Esophagus squamous epithelium (tissue), 5 donors: ENCODE results near the gene COL7A1. TPM values are rescaled to one million over a fixed set of nuclear protein-coding genes. Genes with fewer than 3 reads are reported as not detected.

Experiments used
- DNase-seq: peaks from one replicate; lab custom pipeline; 2025; lab: John Stamatoyannopoulos, UW
- H3K27ac ChIP-seq, 4 donors: fragments of 200-600 bp; sonication (generic); one replicate each; pipeline ENCODE4 v1.5.1; 2016 to 2019; ENCODE audit warnings: mild to moderate bottlenecking in 1 of 4
- H3K27me3 ChIP-seq, 4 donors: fragments of 200-600 bp; sonication (generic); 1 replicate in 3 of 4; 2 replicates in 1 of 4; pipeline versions ENCODE4 v1.5.1 to v1.6.0; 2017 to 2021; ENCODE audit warnings: antibody characterized with exemption in 1 of 4
- H3K36me3 ChIP-seq, 3 donors: fragments of 200-600 bp; sonication (generic); one replicate each; pipeline ENCODE4 v1.5.1; 2016 to 2019
- H3K4me1 ChIP-seq, 3 donors: fragments of 200-600 bp; sonication (generic); one replicate each; pipeline ENCODE4 v1.5.1; 2017 to 2019
- H3K4me3 ChIP-seq, 4 donors: fragments of 200-600 bp; sonication (generic); 1 replicate in 3 of 4; 2 replicates in 1 of 4; pipeline ENCODE4 v1.5.1; 2016 to 2019; ENCODE audit warnings: mild to moderate bottlenecking in 2 of 4, moderate library complexity in 1 of 4
- H3K9me3 ChIP-seq, 3 donors: fragments of 200-600 bp; sonication (generic); one replicate each; pipeline ENCODE4 v1.5.1; 2016 to 2019
- CTCF ChIP-seq, 6 experiments: fragments of 450-650 bp in 4 of 6; fragments of 200-600 bp in 2 of 6; sonication (generic) in 2 of 6; IDR thresholded peaks; one replicate each; pipeline ENCODE4 v1.5.1; 2016 to 2019; ENCODE audit warnings: antibody characterized with exemption in 6 of 6, mild to moderate bottlenecking in 4 of 6, moderate library complexity in 4 of 6
- POLR2A ChIP-seq, 4 donors: fragments of 450-650 bp; IDR thresholded peaks; one replicate each; pipeline ENCODE4 v1.6.1; 2017; ENCODE audit warnings: antibody characterized with exemption in 4 of 4, mild to moderate bottlenecking in 4 of 4, moderate library complexity in 3 of 4
- WGBS, 2 donors: methylation state at CpG; one replicate each; pipeline ENCODE4 v1.1.5; 2018; 5-methylcytosine and 5-hydroxymethylcytosine counted together
- intact Hi-C: fragments of 100-400 bp; cut with DNase I; formaldehyde crosslinking; loops from one replicate; pipeline ENCODE4 v1.15.0; 2022
- total RNA-seq, 4 donors: library from RNA; depleted of rRNA; stranded (reverse); fragments of >200 nt; gene quantifications; one replicate each; pipeline ENCODE4 v1.1.0, GENCODE V29; 2016
- donor health status: DM: yes; HTN: yes; CAD: no.

COL7A1 gene
- total RNA-seq, 4 donors from 2014 or later = 52.8 to 125 (median 69.0) TPM

DNA sequence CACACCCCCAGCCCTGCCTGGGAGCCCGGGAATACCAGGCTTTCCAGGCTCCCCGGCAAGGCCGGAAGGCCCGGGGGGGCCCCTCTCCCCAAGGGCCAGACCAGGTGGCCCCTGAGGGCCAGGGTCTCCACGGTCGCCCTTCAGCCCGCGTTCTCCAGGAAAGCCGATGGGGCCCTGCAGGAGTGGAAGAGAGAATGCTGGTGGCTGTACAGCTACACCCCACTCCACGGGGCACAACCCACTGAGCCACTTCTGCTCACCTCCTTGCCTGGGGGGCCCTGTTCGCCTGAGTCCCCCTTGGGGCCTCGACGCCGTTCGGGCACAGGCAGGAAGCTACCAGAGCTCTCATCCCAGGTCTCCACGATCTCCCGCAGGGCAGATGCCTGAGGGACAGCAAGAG is 19.8 kb downstream of the COL7A1 start:
- H3K27me3 ChIP-seq = no peaks in the 10 kb centered on the region
- peaks cover 0 to 5% (median 0%) of the 10 kb centered on the region in 3 donors for H3K4me1 ChIP-seq
- no peaks in the 10 kb centered on the region for H3K9me3 ChIP-seq
- DNase-seq = no peak
- no peak overlapping the region for H3K4me3 ChIP-seq
- peaks cover 0 to 97% (median 0%) of the 10 kb centered on the region in 3 donors for H3K36me3 ChIP-seq
- 70% methylated on average over 2 of the region's 17 CpGs; no CpG with 5 or more reads in 1 of the 2 donors for WGBS, 2 donors
- no peak overlapping the region for H3K27ac ChIP-seq
- intact Hi-C loops = no loop called here
- TF ChIP-seq CTCF (IDR thresholded peaks at IDR 0.05) (no peak), POLR2A (IDR thresholded peaks at IDR 0.05) (no peak)

DNA sequence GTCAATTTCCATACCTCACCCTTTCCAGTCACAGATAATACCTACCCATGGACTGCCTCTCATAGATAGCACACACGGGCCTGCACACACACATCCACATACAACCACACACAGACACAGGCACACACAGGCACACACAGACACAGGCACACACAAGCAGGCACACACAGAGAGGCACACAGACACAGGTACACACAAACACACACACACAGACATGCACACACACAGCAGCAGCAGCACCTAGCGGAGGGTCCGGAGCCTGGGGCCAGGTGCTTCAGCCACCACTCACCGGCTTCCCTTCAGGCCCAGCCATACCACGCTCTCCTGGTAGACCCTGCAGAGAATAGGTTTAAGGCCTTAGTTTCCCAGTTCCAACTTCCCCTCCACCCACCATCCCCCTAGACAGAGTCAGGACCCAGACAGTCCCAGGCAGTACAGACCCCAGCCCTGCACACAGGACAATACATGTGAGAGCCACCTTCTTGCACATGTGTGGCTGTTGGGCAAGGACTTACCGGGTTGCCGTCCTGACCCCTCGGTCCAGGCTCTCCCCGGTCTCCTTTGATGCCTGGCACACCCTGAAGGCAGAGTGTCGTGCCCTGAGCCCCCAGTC is 21.1 kb downstream of the COL7A1 start:
- H3K4me1 ChIP-seq = peaks cover 0 to 5% (median 0%) of the 10 kb centered on the region in 3 donors
- H3K36me3 ChIP-seq = peaks cover 0 to 95% (median 0%) of the 10 kb centered on the region in 3 donors
- no peak for TF ChIP-seq POLR2A (IDR thresholded peaks at IDR 0.05)
- H3K4me3 ChIP-seq = no peak overlapping the region
- no peak overlapping the region for H3K27ac ChIP-seq
- DNase-seq = no peak
- intact Hi-C loops = no loop called here
- WGBS, 2 donors = 88 to 95% methylated on average over 3 to 6 of the region's 10 CpGs
- no peaks in the 10 kb centered on the region for H3K27me3 ChIP-seq
- H3K9me3 ChIP-seq = no peaks in the 10 kb centered on the region

GRCh38 chr3:48572517-48572916 is 22.6 kb downstream of the COL7A1 start:
- no peaks in the 10 kb centered on the region for H3K9me3 ChIP-seq
- H3K27ac ChIP-seq = no peak overlapping the region
- TF ChIP-seq POLR2A (IDR thresholded peaks at IDR 0.05) (no peak), CTCF (IDR thresholded peaks at IDR 0.05) (no peak)
- peaks cover 0 to 95% (median 0%) of the 10 kb centered on the region in 3 donors for H3K36me3 ChIP-seq
- no peak for DNase-seq
- peaks cover 0 to under 1% (median 0%) of the 10 kb centered on the region in 3 donors for H3K4me1 ChIP-seq
- WGBS, 2 donors = 86 to 93% methylated on average over 2 to 4 of the region's 7 CpGs
- H3K4me3 ChIP-seq = no peak overlapping the region
- intact Hi-C loops = no loop called here
- no peaks in the 10 kb centered on the region for H3K27me3 ChIP-seq

GRCh38 chr3:48571938-48572337 is 23.2 kb downstream of the COL7A1 start:
- TF ChIP-seq CTCF (IDR thresholded peaks at IDR 0.05) (no peak), POLR2A (IDR thresholded peaks at IDR 0.05) (no peak)
- peaks cover 0 to 95% (median 0%) of the 10 kb centered on the region in 3 donors for H3K36me3 ChIP-seq

GRCh38 chr3:48569808-48570450 is 25.2 kb downstream of the COL7A1 start:
- no peak overlapping the region for H3K27ac ChIP-seq
- DNase-seq = no peak
- H3K27me3 ChIP-seq = no peaks in the 10 kb centered on the region
- peaks cover 4 to 9% (median 4%) of the 10 kb centered on the region in 3 donors for H3K4me1 ChIP-seq
- TF ChIP-seq CTCF (IDR thresholded peaks at IDR 0.05) (no peak), POLR2A (IDR thresholded peaks at IDR 0.05) (no peak)
- no peak overlapping the region for H3K4me3 ChIP-seq
- WGBS, 2 donors = 82 to 84% methylated on average over 8 to 17 of the region's 18 CpGs
- peaks cover 0 to 83% (median 0%) of the 10 kb centered on the region in 3 donors for H3K36me3 ChIP-seq
- intact Hi-C loops = no loop called here
- H3K9me3 ChIP-seq = no peaks in the 10 kb centered on the region

More at GRCh38 chr3:48571938-48572337, 23.2 kb downstream of the COL7A1 start:
- H3K27ac ChIP-seq = no peak overlapping the region
- H3K4me3 ChIP-seq = no peak overlapping the region
- no peaks in the 10 kb centered on the region for H3K27me3 ChIP-seq
- intact Hi-C loops = no loop called here
- no peak for DNase-seq
- H3K4me1 ChIP-seq = no peaks in the 10 kb centered on the region
- 92 to 100% methylated on average over 1 to 9 of the region's 12 CpGs for WGBS, 2 donors
- H3K9me3 ChIP-seq = no peaks in the 10 kb centered on the region
